ENCODE results near the gene CHURC1.

DNA sequence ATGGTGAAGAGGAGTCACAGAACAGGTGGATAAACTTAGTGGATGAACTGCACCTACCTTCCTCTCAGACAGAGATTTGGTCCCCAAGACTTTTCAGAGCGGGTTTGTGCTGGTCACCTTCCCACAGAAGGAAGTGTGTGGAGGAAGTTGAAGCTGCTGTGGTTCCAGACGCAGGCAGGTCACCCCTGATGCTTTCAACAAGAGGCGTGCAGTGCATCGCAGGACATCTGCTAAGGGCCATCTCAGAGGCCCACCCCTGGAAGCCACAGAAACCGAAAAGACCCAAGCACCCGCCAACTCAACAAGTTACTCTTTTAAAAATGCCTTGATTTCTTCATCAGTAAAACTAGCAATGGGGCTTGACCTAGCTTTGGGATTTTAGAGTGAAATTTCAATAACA, 29.3 kb downstream of the CHURC1 start:
- TF ChIP-seq CTCF (IDR thresholded peaks at IDR 0.05) (no peak), POLR2A (IDR thresholded peaks at IDR 0.05) (no peak)

Data from testis (tissue), 2 donors.